ENCODE data around the gene RASD1. TPM values are rescaled to one million over a fixed set of nuclear protein-coding genes. Genes with fewer than 3 reads are reported as not detected.

Gene RASD1
- total and polyA plus RNA-seq, 2 experiments from 2014 or later, result 1.2 to 2.2 TPM

DNA sequence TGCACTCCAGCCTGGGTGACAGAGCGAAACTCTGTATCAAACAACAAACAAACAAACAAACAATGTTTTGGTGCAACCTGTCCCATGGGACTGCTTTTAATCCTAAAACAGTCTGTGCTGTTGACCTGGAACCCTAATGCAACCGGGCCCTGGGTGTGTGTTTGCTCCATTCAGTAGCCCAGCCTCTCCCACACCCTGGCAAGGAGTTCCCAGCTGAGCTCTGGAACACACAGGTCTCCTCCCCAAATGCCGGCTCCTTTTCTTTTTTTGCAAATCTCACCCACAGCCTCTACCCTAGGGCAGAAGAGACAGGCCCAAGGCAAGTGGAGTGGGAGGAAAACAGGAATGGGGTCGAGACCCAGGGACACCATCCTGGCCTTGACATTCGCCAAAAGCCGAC lies 29.8 kb upstream of the RASD1 start:
- no peaks in the 10 kb centered on the region for H3K27me3 ChIP-seq (replicated peaks; ENCODE audit: insufficient read depth)
- 63 to 65% methylated on average over 6 of the region's 6 CpGs for WGBS, 2 experiments (ENCODE audit: low coverage in 1 of 2, low lambda C conversion rate in 2 of 2, missing lambda C conversion rate in 2 of 2)
- no peaks in the 10 kb centered on the region for H3K9me3 ChIP-seq (ENCODE audit: low read depth)
- no peaks in the 10 kb centered on the region for H3K79me2 ChIP-seq (ENCODE audit: insufficient read depth)
- H3F3A ChIP-seq (ENCODE audit: insufficient read depth), result no peaks in the 10 kb centered on the region
- no peaks in the 10 kb centered on the region for H3K36me3 ChIP-seq (ENCODE audit: low read depth)
- no peak overlapping the region for H3K4me2 ChIP-seq (ENCODE audit: unreplicated experiment)
- no peak for TF ChIP-seq EZH2 (IDR thresholded peaks at IDR 0.05; ENCODE audit: insufficient read depth, poor library complexity, severe bottlenecking)
- TF ChIP-seq EZH2phosphoT487 (IDR thresholded peaks at IDR 0.05; ENCODE audit: insufficient read depth, low read depth), result no peak
- DNase-seq, result no peak
- in situ Hi-C loops (cut with MboI), result no loop called here
- no peak overlapping the region for H3K27ac ChIP-seq
- H2AFZ ChIP-seq, result no peak overlapping the region
- no peak overlapping the region for H3K9ac ChIP-seq
- no peaks in the 10 kb centered on the region for H4K20me1 ChIP-seq (ENCODE audit: insufficient read depth)
- H3K4me3 ChIP-seq, result no peak overlapping the region
- no peaks in the 10 kb centered on the region for H3K9me2 ChIP-seq (ENCODE audit: insufficient read depth)
- no peaks in the 10 kb centered on the region for H3K4me1 ChIP-seq (ENCODE audit: insufficient read depth)

DNA sequence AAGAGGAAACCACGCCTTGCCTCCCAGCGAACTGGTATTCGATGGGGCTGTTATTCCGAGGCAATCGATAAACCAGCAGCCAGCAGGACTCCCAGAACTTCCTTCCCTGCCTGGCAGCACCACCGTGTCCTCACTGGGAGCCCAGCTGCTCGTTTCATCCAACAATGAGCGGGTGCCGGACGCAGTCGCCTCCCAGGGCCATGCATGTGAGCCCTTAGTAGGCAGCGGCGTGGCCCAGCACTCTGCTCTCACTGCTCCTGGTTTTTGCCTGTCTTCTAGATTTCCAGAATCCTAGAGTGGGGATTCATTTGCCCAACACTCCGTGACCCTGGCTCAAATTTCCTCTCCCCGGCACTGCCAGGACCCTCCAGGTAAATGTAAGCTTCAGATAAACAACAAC lies 29.1 kb upstream of the RASD1 start:
- in situ Hi-C loops (cut with MboI), result no loop called here
- H2AFZ ChIP-seq, result no peak overlapping the region

DNA sequence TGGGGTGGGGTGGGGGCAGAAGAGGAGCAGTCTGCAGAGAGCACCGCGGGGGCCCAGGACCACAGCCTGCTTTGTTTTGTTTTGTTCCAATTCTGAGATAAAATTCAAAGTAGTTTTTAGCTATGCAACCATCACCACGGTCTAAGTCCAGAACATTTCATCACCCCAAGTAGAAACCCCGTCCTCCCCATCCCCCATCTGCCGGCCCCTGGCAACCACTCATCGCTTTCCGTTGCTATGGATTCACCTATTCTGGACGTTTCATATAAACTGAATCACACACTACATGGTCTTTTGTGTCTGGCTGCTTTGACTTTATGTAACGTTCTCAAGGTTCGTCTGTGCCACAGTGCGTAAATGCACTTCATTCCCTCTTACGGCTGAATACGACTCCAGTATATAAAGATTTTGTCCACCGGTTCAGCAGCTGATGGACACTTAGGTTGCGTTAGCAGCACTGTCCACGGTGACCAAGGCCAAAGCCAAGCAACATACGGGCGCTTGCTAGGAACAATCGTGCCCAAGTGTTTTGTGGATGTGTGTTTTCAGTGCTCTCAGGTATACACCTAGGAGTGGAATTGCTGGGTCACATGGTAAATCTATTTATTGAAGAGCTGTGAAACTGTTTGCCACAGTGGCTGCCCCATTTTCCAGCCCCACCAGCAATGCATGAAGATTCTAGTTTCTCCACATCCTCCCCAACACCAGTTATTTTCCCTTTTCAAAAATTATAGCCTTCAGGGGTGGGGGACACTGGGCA lies 27.7 kb upstream of the RASD1 start:
- H3F3A ChIP-seq (ENCODE audit: insufficient read depth), result no peaks in the 10 kb centered on the region
- H4K20me1 ChIP-seq (ENCODE audit: insufficient read depth), result no peaks in the 10 kb centered on the region
- H3K27me3 ChIP-seq (replicated peaks; ENCODE audit: insufficient read depth), result no peaks in the 10 kb centered on the region
- H3K9ac ChIP-seq, result no peak overlapping the region
- no peak overlapping the region for H3K27ac ChIP-seq
- no peaks in the 10 kb centered on the region for H3K4me1 ChIP-seq (ENCODE audit: insufficient read depth)
- H3K9me3 ChIP-seq (ENCODE audit: low read depth), result no peaks in the 10 kb centered on the region
- no peaks in the 10 kb centered on the region for H3K36me3 ChIP-seq (ENCODE audit: low read depth)
- TF ChIP-seq EZH2 (IDR thresholded peaks at IDR 0.05; ENCODE audit: insufficient read depth, poor library complexity, severe bottlenecking) (no peak), EZH2phosphoT487 (IDR thresholded peaks at IDR 0.05; ENCODE audit: insufficient read depth, low read depth) (no peak)
- no peaks in the 10 kb centered on the region for H3K79me2 ChIP-seq (ENCODE audit: insufficient read depth)
- H3K4me3 ChIP-seq, result no peak overlapping the region
- 82 to 83% methylated on average over 16 to 19 of the region's 19 CpGs for WGBS, 2 experiments (ENCODE audit: low coverage in 1 of 2, low lambda C conversion rate in 2 of 2, missing lambda C conversion rate in 2 of 2)
- no peak overlapping the region for H2AFZ ChIP-seq
- H3K9me2 ChIP-seq (ENCODE audit: insufficient read depth), result no peaks in the 10 kb centered on the region
- H3K4me2 ChIP-seq (ENCODE audit: unreplicated experiment), result no peak overlapping the region
- no peak for DNase-seq
- in situ Hi-C loops (cut with MboI), result no loop called here

More for the DNA sequence above, 29.1 kb upstream of the RASD1 start:
- Histone ChIP-seq H3K4me2 (ENCODE audit: unreplicated experiment) (no peak overlapping the region), H3K9me2 (ENCODE audit: insufficient read depth) (no peaks in the 10 kb centered on the region), H3K4me1 (ENCODE audit: insufficient read depth) (no peaks in the 10 kb centered on the region), H3K4me3 (no peak overlapping the region), H3K9me3 (ENCODE audit: low read depth) (no peaks in the 10 kb centered on the region), H3K27me3 (replicated peaks; ENCODE audit: insufficient read depth) (no peaks in the 10 kb centered on the region), H4K20me1 (ENCODE audit: insufficient read depth) (no peaks in the 10 kb centered on the region), H3K79me2 (ENCODE audit: insufficient read depth) (no peaks in the 10 kb centered on the region), H3K9ac (no peak overlapping the region), H3F3A (ENCODE audit: insufficient read depth) (no peaks in the 10 kb centered on the region), H3K27ac (no peak overlapping the region), H3K36me3 (ENCODE audit: low read depth) (no peaks in the 10 kb centered on the region)
- WGBS, 2 experiments (ENCODE audit: low coverage in 1 of 2, low lambda C conversion rate in 2 of 2, missing lambda C conversion rate in 2 of 2), result 94 to 98% methylated on average over 15 of the region's 15 CpGs
- TF ChIP-seq EZH2phosphoT487 (IDR thresholded peaks at IDR 0.05; ENCODE audit: insufficient read depth, low read depth), result no peak
- TF ChIP-seq EZH2 (IDR thresholded peaks at IDR 0.05; ENCODE audit: insufficient read depth, poor library complexity, severe bottlenecking), result no peak
- DNase-seq, result no peak

DNA sequence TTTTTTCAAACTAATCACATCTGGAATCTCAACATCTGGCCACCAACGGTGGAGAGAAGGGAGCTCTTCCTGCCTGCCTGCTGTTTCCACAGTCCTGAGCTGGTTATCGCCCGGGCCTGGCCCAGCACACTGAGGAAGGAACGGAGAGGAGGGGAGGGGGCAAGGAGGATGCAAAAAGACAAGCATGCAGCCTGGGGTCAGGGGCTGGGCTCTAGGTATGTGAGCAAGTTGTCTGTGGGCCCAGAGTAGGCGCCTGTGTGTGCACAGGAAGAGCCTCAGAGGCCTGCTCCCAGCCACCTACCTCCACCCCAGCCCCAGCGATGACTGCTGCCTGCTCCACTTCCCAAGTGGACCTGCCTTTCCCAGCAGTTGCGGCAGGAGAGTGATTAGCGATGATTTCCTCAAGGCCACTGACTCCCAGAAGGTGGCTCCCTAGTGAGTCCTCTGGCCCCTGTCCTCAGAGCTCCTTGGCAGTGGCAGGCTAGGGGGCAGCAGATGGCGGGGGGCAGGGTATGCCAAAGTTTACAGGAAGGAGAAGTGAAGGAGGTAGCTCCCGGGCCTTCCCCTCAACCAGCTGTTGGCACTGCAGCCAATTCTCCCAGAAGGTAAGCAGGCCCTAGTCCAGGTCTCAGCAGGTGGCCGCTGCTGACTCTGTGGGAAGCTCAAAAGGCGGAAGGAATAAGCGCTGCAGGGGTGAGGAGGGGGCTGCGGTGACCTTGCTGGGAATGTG lies 27.0 kb upstream of the RASD1 start:
- Histone ChIP-seq H3K4me1 (ENCODE audit: insufficient read depth) (no peaks in the 10 kb centered on the region), H3K9ac (no peak overlapping the region), H4K20me1 (ENCODE audit: insufficient read depth) (no peaks in the 10 kb centered on the region), H2AFZ (no peak overlapping the region), H3K4me3 (no peak overlapping the region), H3K9me3 (ENCODE audit: low read depth) (no peaks in the 10 kb centered on the region), H3K27ac (no peak overlapping the region), H3K27me3 (replicated peaks; ENCODE audit: insufficient read depth) (no peaks in the 10 kb centered on the region), H3K4me2 (ENCODE audit: unreplicated experiment) (no peak overlapping the region), H3K36me3 (ENCODE audit: low read depth) (no peaks in the 10 kb centered on the region), H3K79me2 (ENCODE audit: insufficient read depth) (no peaks in the 10 kb centered on the region), H3K9me2 (ENCODE audit: insufficient read depth) (no peaks in the 10 kb centered on the region), H3F3A (ENCODE audit: insufficient read depth) (no peaks in the 10 kb centered on the region)
- TF ChIP-seq EZH2phosphoT487 (IDR thresholded peaks at IDR 0.05; ENCODE audit: insufficient read depth, low read depth), result no peak
- no peak for TF ChIP-seq EZH2 (IDR thresholded peaks at IDR 0.05; ENCODE audit: insufficient read depth, poor library complexity, severe bottlenecking)
- in situ Hi-C loops (cut with MboI), result no loop called here
- DNase-seq, result no peak
- 82 to 83% methylated on average over 14 of the region's 14 CpGs for WGBS, 2 experiments (ENCODE audit: low coverage in 1 of 2, low lambda C conversion rate in 2 of 2, missing lambda C conversion rate in 2 of 2)
